HG02623 (cell line): ENCODE results near the gene DYRK4.
A peak's percentile ranks its signal among the peaks of the same experiment; 100 is the strongest.

Experiments
- ATAC-seq: cut with Tn5 transposase; IDR thresholded peaks from one replicate; pipeline ENCODE4 v1.9.1; 2021; ENCODE audit warnings: moderate library complexity; ENCODE audit not compliant: unreplicated experiment

DYRK4 gene

GRCh38 chr12:4563336-4563735 is 1.3 kb downstream of the DYRK4 start:
- ATAC-seq: no peak

GRCh38 chr12:4564818-4565217 is 2.8 kb downstream of the DYRK4 start:
- peak; percentile 39 for ATAC-seq

- no peak for ATAC-seq
These were observed 4.5 kb downstream of the DYRK4 start for GRCh38 chr12:4566474-4566873.

- ATAC-seq: no peak
These were observed 5.3 kb downstream of the DYRK4 start for GRCh38 chr12:4567073-4567881.

GRCh38 chr12:4569261-4569660 is 7.3 kb downstream of the DYRK4 start:
- no peak for ATAC-seq

DNA sequence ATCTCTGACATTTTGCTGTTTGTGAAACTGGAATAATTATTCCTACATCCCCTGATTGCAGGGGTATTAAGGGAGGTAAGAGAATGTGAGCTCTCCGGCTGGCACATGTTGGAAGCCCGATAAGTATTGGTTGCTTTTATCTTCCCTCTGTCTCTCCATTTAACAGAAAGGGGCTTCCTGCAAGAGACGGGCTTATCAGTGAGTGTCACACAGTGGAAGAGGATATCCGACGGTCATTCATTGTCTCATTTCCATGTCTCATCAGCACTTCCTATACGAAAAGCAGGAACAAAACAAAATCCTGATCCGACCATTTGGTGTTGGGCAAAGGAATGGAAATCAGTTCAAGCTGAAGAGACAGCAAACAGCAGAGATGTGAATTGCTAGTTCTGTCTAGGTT is 10.7 kb downstream of the DYRK4 start:
- no peak for ATAC-seq

DNA sequence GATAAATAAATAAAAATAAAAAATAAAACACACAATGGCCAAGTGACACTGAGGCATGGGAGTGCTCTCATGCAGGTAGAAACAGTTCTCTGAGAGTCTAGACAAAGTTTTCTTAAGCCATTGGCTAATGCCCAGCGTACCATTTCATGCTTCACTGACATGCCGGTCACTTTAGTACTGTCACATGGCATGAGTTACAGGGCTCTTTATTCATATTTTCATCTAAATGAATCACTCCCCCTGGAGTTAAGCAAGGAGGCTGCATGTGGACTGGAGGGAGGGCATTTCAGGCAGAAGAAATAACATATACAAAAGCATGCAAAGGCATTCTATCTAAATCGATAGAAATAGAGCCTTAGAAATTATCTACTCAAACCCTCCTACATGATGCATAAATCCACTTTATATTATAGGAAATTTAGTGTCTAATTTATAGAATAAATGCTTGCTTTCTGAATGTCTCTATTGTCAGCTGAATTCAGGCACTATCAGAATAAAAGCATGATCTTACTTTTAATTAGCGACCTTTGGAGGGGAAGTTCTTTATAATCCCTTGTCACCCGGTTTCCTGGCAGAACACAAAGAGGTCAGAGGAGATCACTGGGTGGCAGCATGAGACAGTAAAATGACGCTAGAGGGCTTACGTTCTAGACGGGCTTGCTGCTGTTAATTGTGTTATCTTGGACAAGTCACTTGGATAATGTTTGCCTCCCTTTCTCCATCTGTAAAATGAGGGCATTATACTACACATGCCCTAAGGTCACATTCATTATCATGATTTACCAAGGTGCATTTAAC is 17.5 kb downstream of the DYRK4 start:
- no peak for ATAC-seq

GRCh38 chr12:4580281-4580688 is 18.3 kb downstream of the DYRK4 start:
- no peak for ATAC-seq

- ATAC-seq: no peak
These were observed 22.3 kb downstream of the DYRK4 start for GRCh38 chr12:4584281-4584680.

- no peak for ATAC-seq
These were observed 22.9 kb downstream of the DYRK4 start for GRCh38 chr12:4584896-4585295.

GRCh38 chr12:4586500-4586899 is 24.5 kb downstream of the DYRK4 start:
- ATAC-seq: no peak

GRCh38 chr12:4587108-4587507 is 25.1 kb downstream of the DYRK4 start:
- ATAC-seq: no peak

DNA sequence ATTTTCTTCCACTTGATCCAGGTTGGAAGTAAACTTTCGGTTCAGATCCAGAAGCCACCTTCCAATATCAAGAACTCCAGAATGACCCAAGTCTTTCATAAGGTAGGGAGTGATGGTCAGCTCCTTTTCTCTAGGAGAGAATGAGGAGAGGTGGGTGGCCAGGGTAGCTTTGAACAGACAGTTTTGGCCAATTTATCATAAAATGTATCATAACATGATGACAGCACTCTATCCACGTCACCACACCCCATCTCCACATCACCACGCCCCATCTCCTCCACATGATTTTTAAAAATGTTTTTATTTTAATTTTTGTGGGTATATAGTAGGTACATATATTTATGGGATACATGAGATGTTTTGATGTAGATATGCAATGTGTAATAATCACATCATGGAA is 26.9 kb downstream of the DYRK4 start:
- no peak for ATAC-seq

DNA sequence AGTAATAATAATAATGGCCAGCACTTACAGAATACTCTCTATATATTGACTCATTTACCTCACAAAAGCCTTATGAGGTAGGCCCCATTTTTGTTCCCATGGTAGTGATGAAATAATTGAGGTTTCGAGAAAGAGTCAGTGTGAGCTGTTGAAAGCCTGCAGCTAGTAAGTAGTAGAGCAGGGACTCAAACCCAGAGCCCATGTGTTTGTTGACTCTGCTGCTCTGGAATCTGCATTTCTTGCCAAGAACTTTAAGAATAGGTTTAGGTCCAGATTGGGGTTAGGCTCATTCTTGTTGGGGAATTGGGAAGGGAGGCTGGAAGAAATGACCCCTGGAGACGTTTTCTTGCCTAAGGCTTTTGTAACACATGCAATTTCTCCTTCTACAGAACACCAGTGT is 27.9 kb downstream of the DYRK4 start:
- ATAC-seq: no peak

- ATAC-seq: no peak
These were observed 29.2 kb downstream of the DYRK4 start for GRCh38 chr12:4591180-4591687.

GRCh38 chr12:4595881-4596280 is 33.9 kb downstream of the DYRK4 start:
- no peak for ATAC-seq

DNA sequence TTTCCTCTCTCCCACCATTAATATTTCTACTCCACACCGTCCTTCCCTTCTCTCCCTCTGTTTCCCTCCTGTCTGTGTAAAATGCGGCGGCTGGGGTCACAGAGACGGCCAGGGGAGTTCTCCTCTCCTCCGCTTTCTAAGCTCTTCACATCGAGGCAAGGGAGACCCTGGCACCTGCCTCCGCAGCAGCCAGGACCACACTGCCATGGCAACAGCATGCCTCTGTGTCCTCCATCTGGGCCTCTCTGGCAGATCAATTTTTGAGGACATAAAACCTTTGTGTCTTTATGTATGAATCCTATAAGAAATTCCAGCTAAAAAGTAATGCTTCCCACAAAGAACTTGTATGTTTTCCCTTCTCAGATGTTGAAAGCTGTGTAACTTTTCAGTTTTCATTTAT is 41.4 kb downstream of the DYRK4 start:
- ATAC-seq: no peak

DNA sequence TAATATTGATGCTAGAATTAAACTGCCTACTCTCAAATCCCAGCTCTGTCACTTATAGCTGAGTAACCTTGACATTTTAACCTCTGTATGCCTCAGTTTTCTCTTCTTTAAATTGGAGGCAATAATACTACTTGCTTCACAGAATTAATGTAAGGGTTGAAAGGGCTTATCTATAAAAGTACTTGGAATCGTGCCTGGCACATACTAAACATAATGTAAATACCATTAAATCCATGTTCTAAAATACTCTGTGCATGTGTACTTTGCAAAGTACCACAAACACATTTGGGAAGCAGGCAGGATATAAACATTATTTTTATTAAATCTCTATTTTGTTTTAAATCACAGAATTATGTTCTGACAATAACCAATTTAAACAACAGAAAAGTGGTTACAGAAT is 41.9 kb downstream of the DYRK4 start:
- ATAC-seq: no peak

- peak; percentile 92 for ATAC-seq
These were observed 42.7 kb downstream of the DYRK4 start for GRCh38 chr12:4604684-4605193.

DNA sequence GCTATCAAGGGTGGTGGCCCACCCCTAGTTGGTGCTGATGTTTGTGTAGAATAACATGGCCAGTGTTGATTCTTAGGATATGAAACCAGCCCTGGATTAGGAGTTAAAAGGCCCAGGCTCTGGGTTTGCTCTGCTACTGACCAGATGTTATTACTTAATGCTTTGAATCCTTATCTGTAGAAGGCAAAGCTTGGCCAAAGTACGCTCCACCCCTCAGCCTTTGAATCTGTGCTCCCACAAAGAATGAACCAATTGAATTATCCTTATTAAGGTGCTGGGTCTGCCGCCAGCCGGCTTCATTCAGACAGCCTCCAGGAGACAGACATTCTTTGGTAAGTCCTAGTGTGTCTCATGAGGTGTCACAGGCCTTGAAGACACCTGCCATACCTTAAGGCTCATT is 45.0 kb downstream of the DYRK4 start:
- ATAC-seq: no peak

- no peak for ATAC-seq
These were observed 47.1 kb downstream of the DYRK4 start for GRCh38 chr12:4609071-4609470.

GRCh38 chr12:4610481-4610880 is 48.5 kb downstream of the DYRK4 start:
- no peak for ATAC-seq
